GM21390 (cell line): Measurements from ENCODE around the gene POU4F1.

ENCODE experiments used
- ATAC-seq: cut with Tn5 transposase; IDR thresholded peaks from one replicate; pipeline ENCODE4 v1.9.1; 2021; ENCODE audit not compliant: unreplicated experiment

The POU4F1 gene

GRCh38 chr13:78593652-78594455 lies 9.5 kb downstream of the POU4F1 start:
- no peak for ATAC-seq

- ATAC-seq = no peak
These were observed 10.2 kb downstream of the POU4F1 start for GRCh38 chr13:78593129-78593528.

GRCh38 chr13:78592584-78592983 lies 10.8 kb downstream of the POU4F1 start:
- ATAC-seq = no peak

- ATAC-seq = no peak
These were observed 14.1 kb downstream of the POU4F1 start for GRCh38 chr13:78589206-78589605.

- ATAC-seq = no peak
These were observed 16.0 kb downstream of the POU4F1 start for GRCh38 chr13:78587395-78587794.

- no peak for ATAC-seq
These were observed 16.6 kb downstream of the POU4F1 start for GRCh38 chr13:78586706-78587105.

- no peak for ATAC-seq
These were observed 27.1 kb downstream of the POU4F1 start for GRCh38 chr13:78576261-78576660.

- ATAC-seq = no peak
These were observed 30.9 kb downstream of the POU4F1 start for GRCh38 chr13:78572459-78572858.

- no peak for ATAC-seq
These were observed 34.3 kb downstream of the POU4F1 start for GRCh38 chr13:78569029-78569428.

- no peak for ATAC-seq
These were observed 36.7 kb downstream of the POU4F1 start for GRCh38 chr13:78566631-78567030.

GRCh38 chr13:78562237-78562889 lies 41.0 kb downstream of the POU4F1 start:
- ATAC-seq = no peak
